Esophagus muscularis mucosa (tissue), 3 donors: ENCODE measurements around the gene SHKBP1.

Experiments used
- POLR2A ChIP-seq: fragments of 450-650 bp; IDR thresholded peaks from one replicate; pipeline ENCODE4 v1.6.1; 2017; ENCODE audit warnings: antibody characterized with exemption, moderate library complexity, mild to moderate bottlenecking, low read depth
- TF ChIP-seq, protein P1 (sequence below), 3 experiments: fragments of 200-600 bp in 2 of 3; fragments of 450-650 bp in 1 of 3; sonication (generic) in 2 of 3; IDR thresholded peaks; one replicate each; pipeline ENCODE4 v1.5.1; 2017 to 2019; ENCODE audit warnings: antibody characterized with exemption in 3 of 3, mild to moderate bottlenecking in 2 of 3, moderate library complexity in 1 of 3

DNA sequence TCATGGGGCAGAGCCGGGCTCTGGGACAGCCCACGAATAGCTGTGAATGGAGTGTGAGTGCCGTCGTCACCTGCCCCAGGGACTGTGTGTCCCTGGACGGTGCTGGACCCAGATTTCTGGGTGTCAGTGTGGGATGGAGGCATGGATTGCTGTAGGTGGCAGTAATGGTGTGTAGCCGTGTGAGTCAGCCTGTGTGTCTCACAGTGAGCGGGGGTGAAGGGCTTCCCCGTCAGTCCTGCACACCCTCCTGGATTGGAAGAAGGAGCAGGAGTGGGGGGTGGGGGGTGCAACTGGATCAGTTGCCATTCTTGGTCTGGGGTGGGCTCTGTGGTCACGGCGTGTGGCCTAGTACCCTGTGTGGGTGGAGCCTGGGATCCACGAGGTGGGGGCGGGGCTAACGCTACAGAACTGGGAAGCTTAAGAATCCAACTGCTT lies 18.0 kb downstream of the SHKBP1 start:
- TF ChIP-seq, protein P1, sequence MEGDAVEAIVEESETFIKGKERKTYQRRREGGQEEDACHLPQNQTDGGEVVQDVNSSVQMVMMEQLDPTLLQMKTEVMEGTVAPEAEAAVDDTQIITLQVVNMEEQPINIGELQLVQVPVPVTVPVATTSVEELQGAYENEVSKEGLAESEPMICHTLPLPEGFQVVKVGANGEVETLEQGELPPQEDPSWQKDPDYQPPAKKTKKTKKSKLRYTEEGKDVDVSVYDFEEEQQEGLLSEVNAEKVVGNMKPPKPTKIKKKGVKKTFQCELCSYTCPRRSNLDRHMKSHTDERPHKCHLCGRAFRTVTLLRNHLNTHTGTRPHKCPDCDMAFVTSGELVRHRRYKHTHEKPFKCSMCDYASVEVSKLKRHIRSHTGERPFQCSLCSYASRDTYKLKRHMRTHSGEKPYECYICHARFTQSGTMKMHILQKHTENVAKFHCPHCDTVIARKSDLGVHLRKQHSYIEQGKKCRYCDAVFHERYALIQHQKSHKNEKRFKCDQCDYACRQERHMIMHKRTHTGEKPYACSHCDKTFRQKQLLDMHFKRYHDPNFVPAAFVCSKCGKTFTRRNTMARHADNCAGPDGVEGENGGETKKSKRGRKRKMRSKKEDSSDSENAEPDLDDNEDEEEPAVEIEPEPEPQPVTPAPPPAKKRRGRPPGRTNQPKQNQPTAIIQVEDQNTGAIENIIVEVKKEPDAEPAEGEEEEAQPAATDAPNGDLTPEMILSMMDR (IDR thresholded peaks at IDR 0.05) = no peak
- TF ChIP-seq POLR2A = no peak
